ENCODE measurements around the gene ALOX12B. TPM values are rescaled to one million over a fixed set of nuclear protein-coding genes. Genes with fewer than 3 reads are reported as not detected.

The ALOX12B gene
- total RNA-seq = 10.9 TPM

DNA sequence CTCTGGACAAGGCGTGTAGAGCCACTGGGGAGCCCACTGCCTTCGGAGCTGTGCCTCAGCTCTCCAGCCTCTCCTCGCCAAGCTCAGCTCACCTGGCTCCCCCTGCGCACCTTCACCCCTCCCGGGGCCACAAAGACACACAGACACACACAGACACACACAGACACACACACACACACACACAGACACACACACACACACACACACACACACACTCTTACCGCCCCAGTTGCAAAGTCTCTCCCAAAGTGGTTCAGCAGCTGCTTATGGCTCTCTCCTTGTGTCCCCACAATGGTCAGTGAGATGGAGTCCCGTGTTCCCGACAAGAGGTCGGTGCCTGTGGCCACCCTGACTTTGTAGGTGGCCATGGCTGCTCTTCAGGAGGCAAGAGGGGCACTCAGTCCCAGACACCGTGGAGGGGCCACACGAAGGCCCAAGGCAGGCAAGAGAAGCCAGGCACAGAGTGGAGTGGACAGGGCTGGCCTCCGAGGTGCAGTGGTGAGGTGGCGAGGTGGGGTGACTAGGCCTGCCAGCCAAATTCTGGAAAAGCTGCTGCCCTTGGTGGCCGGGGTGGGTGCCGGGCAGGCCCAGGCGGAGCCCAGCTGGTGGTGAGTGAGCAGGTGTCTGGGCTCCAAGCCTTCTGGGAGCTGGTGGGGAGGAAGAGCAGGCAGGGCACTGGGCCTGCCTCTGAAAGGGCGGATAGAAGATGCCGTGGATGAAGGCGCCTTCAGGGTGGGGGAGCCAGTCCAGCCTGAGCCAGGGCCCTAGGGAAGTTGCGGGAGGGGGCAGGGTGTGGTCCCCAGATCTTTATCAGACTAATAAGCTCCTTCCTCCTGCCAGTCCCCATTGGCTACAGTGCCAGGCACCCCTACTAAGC, at the start of gene ALOX12B:
TSS of gene ALOX12B (minus strand) at position 642 of the 877 bp plus-strand sequence. CDS start at position 368, 274 bp downstream.
- DNase-seq = no peak

DNA sequence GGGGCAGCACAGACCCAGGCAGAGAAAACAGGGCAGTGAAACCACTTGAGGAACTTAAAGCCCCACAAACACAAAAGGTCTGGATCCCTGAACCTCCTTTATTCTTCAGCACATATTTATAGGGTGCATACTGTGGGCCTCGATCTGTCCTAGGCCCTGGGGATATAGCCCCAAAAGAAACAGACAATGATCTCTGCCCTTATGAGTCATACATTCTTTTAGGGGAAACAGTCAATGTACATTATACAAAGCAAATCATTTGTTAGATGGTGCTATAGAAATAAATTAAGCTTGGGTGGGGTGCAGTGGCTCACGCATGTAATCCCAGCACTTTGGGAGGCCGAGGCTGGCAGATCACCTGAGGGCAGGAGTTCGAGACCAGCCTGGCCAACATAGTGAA, 46.4 kb upstream of the ALOX12B start:
- no peak for DNase-seq

DNA sequence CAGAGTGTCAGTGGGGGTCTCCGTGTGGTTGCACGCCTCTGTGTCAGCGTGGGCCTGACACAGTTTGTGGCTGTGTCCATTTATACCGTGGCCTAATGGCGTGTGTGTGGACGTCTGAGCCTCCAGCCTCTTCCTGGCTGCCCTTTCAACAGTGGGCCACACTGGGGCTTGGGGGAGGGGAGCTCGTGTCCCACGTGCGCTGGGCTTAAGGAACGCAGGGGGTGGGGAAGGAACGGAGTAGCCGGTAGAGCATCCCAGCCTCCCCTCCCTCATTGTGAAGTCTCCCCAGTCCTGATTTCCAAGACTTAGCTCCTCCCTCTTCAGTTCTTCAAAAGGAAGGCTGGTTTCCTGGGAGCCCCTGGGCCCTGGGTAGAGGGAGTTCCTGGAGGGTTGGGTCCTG, 45.9 kb upstream of the ALOX12B start:
- no peak for DNase-seq

DNA sequence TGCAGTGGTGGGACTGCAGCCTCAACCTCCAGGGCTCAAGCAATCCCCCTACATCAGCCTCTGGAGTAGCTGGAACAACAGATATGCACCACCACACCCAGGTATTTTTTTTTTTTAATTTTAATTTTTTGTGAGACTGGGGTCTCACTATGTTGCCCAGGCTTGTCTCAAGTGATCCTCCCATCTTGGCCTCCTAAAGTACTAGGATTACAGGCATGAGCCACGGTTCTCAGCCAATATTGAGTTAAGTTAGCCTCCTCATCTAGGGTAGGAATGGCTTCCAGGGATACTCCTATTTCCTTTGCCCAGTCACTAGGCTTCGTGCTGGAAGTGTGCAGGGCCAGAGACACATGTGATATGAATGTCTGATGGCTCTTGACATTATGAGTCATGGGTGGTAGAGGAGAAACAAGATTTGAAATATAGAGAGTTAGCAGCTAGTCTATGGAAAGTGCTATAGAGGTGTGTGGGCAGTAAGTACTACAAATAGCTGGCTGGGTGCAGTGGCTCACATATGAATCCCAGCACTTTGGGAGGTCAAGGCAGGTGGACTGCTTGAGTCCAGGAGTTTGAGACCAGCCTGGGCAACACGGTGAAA, 44.4 kb upstream of the ALOX12B start:
- no peak for DNase-seq

DNA sequence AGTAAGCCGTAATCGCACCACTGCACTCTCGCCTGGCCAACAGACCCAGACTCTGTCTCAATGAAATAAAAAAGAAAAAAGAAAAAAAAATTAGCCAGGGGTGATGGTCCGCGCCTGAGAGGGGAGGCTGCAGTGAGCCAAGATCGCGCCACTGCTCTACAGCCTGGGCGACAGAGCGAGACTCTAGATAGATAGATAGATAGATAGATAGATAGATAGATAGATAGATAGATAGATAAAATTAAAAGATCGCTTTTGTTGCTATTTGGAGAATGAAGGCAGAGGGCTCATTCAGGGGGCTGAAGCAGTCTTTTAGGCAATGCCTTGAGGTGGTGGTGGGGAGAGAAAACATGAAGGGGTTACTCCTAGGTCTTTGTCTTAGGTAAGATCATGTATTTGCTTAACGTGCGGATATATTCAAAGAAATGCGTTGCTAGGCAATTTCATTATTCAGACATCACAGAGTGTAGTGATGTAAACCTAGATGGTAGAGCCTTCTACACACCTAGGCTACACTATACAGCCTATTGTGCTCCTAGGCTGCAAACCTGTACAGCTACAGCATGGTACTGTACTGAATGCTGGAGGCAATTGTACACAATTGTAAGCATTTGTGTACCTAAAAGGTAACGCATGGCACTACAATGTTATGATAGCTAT, 40.7 kb upstream of the ALOX12B start:
- DNase-seq = no peak

DNA sequence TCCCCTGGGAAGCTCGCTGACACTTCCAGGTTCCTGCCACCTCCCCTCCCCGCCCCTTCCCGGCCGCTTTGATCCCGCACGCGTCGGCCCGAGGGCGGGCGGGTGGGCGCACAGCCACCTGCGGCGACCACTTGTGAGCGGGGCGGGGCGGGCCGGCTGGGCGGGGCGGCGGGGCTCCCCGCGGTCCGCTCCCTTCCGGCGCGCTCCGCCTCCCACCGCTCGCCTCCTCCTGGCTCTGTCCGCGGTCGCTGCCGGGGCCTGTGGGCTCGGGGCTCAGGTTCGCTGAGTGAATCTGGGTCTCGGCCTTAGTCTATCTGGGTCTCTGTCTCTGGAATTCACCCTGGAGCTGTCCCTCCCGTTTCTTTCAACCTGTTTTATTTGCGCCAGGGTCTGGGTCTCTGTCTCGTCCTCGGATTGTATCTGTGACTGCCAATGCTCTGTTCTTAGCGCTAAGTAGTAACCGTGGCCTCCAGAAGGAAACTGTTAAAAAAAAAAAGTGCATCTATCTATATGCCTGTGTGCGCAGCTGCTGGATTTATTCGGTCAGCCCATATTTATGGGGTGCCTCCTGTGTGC, 39.1 kb upstream of the ALOX12B start:
- no peak for DNase-seq

DNA sequence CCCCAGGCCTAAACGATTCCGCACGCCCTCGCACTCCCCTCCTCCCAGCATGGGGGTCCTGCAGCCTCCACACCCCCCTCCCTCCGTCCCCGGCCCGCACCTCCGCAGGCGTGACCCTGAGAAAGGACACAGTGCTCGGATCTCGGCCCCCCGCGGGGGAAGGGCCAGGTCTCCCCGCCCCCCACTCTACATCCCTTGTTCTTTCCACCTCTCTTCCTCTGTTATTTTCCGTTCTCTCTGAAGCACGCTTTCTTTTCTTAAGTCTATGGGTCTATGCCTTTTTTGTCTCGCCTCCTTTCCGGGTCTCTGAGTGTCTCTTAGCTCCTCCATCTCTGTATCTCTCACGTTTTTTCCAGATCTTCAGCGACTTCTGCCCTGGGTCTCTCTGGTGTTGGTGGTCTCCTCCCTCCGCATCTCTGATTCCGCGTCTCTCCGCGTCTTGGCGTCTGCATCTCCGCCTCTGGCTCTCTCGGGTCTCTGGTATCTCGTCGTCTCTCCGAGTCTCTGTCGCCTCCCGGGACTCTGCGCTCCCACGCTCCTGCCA, 38.5 kb upstream of the ALOX12B start:
- no peak for DNase-seq

DNA sequence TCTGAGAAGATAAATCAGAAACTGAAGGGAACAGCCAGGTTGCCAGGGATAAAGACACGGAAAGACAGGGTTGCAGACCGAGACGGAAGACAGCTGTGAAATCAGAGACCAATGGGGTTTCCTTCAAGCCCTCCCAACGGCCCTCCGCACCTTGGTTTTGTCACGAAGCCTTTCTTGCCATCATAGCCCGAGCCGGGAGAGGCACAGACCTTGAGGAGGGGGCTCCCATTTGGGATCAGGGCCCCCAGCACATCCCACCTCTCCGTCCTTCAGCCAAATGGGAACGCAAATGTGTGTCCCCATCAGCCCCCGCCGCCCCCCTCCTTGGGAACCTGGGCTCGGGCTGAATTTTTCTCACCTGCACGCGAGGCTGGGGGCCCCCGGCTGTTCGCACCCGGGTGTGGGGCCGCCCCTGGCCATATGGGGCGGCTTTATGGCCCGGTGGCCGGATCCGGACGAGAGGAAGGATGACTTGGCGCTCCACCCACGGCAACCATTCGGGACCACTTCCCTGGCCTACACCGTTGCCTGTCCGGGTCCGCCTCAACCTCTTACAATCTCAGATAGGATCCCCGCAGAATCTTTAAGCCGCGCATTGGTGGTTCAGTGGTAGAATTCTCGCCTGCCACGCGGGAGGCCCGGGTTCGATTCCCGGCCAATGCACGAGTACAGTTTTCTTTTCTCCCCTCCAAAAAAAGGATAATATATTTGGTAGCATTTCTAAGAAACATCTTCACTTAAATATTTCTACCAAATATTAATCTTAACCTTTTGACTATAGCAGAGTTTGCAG, 37.8 kb upstream of the ALOX12B start:
- peak; percentile 44 for DNase-seq

DNA sequence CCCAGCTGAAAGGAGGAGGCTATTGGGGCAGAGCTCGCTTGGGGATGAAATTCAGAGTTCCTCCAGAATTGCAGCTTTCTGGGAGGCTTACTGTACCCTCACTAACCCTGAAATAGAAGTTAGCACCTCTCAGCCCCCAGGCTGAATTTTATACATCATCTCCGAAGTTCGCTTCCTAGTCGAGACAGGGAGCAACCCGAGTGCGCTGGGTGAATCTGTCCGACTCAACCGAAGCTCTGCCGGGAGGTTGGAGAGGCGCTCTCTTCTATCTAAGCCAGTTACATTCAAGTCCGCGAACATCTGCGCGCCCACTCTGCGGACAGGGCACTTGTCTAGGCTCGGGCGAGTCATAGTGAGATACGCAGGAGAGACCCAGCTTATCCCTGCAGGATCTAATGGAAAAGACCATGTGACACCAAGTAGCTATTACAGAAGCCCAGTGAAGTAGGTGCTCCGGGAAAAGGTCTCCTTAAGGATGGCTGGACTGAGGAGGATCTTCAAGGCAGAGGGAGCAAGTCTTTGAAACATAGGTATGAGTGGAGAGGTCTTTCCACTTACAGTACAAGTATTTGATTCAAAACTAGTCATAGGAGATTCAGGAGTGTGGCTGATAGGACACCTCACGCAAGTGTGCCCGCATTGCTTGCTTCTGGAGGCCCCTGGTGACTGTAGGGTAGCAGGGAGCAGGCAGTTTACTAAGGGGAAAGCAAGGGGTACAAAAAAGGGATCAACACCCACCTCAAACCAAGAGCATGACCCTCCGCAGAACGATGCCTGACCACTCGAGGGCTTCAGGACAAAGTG, 37.0 kb upstream of the ALOX12B start:
- DNase-seq = no peak

DNA sequence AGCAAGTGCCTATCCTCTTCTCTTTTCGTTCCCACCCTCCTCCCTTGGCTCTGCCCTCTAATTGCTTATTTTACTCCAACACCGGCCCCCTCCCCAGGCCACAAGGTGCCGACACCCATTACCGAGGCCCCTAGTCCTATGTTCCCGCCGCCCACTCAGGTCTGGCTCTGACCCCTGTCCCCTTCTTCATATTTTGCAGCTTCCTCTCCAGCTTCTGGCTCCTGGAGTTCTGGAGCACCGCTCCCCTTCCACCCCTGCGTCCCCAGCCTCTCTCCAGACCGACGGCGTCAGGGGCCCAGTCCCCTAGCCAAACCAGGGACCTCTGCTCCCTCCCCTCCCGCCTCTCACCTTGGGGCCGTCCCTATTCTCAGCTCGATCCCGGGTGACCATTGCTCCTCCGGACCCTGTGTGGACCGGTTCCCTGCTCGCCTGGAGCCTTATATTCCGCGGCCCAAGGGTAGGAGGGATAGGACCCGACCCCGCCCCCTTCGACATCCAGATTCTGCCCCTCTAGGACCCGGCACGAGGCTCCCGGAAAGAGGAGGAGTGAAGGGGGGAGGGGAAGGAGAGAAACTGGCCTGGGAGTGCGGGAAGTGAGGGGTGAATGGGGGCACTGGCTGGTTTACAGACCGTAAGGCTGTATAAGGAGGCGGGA, 36.3 kb upstream of the ALOX12B start, which contains the start of gene HES7:
TSS of gene HES7 (minus strand) at position 412 of the 655 bp plus-strand sequence. CDS start at position 390, 22 bp downstream.
- peak; percentile 43 for DNase-seq

DNA sequence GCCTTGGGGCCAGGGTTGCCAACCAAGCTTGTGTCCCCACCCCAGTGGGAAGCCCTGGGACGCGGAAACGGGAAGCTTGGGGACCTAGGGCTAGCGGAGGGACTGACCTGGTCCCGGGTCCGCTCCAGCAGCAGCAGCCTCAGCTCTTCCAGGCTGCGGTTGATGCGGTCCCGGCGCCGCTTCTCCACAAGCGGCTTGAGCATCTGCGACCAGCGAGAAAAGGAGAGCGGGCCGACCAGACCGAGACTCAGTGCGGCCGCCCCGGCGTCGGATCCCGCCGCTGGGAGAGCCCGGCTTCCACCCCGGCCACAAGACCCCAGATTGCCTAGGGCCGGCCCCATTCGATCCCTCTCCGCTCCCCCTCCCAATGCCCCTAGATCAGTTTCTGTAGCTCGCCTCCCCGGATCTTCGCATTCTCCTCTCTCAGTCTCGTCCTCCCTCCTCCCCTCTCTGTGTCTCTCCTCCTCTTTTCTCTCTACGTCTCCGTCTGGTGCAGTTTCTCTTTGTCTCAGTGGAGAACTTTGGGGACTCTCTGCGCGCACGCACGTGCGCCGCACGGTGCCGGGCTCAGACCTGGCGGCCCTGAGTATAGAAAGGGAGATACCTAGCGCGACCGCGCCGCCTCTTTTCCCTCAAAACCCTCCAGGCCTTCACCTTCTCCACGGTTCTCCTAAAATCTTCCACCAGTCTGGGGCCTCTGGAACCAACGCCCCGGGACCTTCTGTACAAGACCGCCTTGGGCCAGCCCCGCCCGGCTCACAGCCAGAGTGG, 35.6 kb upstream of the ALOX12B start:
- no peak for DNase-seq

DNA sequence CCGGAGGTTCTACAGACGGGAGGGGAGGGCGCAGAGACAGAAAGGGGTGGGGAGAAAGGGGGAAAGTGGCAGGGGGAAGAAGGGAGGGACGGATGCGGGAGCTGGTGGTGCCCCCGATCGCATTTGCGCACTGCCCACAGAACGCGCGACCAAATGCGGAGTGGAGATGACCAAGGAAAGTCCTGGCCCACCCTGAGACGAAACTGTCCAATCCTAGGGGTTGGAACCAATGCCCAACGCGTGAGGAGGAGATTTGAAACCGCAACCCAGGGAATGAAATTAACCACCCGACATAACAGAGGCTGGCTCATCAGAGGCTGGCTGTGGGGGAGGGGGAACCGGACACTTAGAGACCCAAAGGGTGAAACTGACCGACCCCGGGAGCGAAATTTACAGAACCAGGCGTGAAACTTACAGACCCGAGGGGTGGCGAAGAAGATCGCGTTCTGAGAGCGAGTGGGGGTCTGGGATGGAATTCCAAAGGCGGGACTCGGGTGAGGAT, 35.0 kb upstream of the ALOX12B start:
- DNase-seq = no peak

DNA sequence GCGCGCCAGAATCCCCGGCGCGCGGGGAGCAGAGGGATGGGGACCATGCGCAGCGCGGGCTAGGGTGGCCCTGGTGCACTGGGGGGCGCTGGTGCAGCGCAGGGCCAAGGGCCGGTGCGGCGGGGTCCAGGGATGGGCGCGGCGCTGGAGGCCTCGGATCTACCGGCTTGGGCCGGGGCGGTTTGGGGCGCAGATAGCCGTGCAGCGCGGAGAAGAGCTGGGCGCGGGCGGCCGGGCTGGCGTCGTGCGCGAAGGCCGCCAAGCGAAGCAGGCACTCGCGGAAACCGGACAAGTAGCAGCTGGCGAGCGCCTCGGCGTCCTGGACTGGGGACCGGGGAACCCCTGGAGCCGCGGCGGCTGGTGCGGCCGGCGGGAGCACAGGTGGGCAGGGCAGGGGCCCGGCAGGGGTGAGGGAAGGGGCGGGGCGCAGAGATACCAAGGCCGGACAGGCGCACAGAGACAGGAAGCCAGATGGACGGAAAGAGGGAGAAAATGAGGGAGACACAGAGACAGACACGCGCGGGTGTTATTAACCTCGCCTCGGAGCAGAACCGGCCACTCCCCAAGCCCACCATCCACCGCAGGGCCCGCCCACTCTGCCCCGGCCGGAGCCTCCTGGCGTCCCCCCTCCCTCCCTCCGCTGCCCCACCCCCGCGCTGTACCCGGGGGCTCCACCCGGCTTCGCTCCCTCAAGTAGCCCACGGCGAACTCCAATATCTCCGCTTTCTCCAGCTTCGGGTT, 34.3 kb upstream of the ALOX12B start:
- no peak for DNase-seq

DNA sequence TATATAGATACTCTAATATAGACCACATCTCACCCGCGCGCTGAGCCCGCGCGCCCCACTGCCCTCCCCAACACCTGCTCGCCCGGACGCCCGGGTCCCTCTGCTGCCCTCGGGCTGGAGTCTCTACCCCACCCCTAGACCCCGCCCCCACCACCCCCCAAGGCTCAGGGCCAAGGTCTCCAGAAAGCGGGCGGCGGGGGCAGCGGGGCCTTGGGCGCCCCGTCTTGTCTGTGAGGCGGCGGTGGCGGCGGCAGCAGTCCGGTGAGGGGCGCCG, 33.8 kb upstream of the ALOX12B start:
- no peak for DNase-seq

DNA sequence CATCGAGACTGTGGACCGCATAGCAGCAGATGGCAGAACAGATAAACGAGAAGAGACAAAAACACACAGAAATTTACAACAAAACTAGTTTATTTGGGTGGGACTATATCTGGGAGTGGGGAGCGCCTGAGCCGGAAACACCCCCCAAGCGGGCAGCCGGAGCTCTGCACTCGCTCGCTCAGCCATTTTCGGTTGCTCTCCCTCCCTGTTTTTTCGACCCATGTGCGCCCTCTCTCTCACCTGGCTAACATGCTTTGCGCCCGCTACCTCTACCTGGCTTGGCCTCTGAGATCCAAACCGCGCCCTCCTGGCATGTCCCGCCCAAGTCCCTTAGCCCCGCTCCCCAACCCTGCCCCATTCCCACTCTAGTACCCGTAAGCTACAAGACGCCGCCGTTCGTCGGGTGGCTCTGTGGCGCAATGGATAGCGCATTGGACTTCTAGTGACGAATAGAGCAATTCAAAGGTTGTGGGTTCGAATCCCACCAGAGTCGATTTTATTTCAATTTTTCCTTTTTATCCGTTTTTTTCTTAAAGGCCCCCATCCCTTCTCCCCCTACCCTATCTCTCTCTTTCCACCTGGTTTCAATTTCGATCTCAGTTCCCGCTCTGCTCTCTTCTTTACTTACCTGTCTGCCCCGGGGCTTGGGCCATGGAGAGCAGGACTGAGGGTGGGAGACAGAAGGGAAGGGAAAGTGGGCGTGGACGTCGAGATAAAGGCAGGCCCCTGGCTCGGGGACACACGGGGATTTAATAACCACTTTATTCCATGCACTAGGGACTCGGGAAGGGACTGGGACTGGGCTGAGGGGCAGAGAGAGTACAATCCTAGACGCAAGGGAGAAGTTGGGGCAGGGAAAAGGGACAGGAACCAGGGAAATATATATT, 33.2 kb upstream of the ALOX12B start:
- no peak for DNase-seq

DNA sequence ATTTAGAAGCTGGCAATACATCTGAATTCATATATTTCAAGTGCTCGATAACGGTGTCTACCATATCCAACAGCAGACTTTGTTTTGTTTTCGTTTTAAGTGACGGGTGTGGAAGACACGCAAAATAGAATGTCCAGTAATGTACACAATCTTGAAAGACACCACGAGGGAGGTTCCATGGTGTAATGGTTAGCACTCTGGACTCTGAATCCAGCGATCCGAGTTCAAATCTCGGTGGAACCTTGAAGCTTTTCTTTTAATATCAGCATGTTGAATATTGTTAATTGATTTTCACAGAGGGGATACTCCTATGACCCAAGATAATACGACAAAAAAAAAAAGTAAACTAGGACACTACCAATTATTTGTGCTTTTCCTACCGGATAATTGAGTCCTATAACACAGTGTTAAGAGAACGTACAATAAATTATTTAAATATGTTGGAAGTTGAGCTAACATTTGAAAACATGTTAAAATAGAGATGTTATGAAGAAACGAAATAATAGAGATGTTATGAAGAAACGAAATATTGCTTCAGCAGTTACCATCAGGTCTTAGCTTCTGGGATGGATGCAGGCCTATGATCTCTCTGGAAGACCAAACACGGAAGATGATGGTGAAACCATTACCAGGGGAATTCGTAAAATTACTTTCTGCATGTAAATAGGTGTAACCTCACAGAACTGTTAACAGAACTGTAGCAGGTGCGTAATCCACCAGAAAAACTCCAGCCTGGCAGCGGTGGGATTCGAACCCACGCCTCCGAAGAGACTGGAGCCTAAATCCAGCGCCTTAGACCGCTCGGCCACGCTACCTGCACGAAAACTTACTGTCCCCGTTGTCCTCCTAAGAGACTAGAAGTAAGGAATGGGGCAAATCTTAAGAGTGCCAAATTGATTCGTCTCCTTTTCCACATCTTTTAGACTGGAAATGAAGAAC, 32.3 kb upstream of the ALOX12B start:
- peak; percentile 94 for DNase-seq
